HG02763 (cell line): Measurements from ENCODE around the gene PDZD4.
"Not testable (repeated sequence)": the region's sequence is repeated elsewhere in the genome, so short reads cannot be mapped to it uniquely, and the experiment has no call there.

Experiments used
- ATAC-seq: cut with Tn5 transposase; IDR thresholded peaks from one replicate; pipeline ENCODE4 v1.9.1; 2021; ENCODE audit warnings: mild to moderate bottlenecking, moderate library complexity; ENCODE audit not compliant: unreplicated experiment

Gene PDZD4

DNA sequence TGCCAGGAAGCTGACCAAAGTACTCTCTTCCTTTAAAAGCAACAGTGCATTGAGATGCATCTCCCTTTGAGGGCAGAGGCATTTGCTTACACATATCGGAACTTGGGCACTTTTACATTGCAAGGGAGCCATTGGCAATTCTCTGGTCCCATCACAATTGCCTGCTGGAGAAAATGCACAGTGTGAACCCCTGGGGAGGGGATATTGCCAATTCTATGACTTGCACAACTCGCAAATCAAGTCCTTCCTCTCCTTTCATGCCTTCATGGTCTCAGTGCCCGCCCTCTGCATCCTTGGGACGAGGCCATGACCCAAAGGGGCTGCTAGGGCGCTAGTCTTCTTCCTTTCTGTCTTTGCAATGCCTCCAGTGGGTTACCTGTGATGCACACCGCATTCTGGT lies 14.9 kb upstream of the PDZD4 start:
- no peak for ATAC-seq

DNA sequence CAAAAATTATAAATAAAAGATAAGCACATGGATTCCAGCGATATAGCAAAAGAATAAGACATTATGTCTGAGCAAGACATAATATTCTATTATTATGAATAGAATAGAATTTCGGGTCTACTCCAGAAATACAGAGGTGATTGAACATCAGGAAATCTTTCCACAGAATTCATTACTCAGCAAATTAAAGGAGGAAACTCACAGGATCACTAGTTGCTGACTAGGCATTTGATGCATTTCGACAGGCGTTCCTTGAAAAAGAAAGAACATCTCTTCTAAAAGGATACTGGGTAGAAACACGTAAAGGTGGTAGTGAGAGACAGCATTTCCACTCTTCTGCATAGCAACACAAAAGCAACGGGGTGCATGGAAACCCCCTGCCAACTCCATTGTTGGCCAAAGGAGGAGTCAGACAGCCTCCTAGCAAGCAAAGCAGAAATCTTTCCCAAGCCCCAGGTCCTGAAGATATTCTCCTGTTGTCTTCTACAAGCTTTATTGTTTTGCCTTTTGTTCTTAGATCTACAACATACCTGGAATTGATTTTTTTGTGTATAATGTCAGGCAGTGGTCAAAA lies 14.3 kb upstream of the PDZD4 start:
- ATAC-seq, result no peak

DNA sequence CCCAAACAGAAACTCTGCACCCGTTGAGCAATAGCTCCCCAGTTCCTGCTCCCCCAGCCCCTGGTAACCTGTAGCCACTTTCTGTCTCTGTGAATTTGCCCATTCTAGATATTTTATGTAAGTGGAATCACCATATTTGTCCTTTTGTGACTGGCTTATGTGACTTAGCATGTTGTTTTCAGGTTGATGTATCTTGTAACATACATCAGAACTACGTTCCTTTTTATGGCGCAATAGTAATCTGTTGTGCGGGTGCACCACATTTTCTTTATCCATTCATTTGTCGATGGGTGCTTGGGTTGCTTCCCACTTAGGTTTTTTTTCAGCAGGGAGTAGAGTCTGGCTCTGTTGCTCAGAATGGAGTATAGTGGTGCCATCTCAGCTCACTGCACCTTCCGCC lies 6.6 kb upstream of the PDZD4 start:
- no peak for ATAC-seq

DNA sequence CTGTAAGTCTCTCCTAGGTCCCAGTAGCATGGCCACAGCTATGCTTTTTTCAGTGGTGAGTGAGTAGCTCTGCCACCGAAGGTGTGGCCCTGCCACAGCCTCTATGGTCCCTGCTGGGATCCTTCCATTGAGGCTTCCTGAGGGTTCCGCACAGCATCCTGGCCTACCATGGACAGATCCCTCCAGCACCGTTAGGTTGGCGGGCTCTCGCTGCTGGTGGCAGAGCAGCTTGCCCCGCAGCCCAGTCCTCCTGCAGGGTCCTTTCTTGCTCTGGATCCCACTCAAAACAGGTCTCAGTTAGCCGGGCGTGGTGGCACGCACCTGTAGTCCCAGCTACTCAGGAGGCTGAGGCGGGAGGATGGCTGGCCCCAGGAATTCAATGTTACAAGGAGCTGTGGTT lies 2.4 kb upstream of the PDZD4 start:
- ATAC-seq, result no peak

DNA sequence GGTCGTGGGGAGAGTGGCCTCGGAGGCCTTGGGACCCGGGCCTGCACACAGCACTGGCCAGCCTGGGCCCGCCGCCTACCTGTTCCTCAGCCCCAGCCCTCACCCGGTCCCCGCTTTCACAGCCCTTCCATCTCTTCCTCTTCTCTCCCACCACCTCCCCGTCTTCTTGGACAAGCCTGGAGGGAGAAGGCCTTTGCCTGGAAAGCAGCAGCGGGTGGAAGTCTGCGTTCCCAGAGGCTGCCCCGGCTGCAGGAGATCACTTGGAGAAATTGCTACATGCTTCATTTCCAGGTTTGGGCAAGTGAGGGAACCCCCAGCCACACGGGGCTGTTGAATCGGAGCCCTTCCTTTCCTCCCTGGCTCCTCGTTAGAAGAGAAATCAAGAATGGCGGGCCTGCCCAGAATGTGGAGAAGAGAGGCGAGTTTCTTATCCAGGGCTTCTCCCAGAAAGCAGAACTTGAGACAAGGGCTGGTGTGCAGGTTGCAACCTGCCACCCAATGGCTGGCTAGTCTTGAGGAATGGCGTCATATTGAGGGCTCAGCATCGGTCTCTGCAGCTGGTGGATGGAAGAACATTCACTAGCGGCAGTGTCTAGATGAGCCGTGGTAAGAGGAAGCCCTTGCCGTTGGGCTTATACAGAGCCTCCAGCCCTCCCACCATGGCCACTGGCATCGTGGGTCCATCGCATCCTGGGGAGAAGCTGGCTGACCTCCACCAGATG lies 1.2 kb upstream of the PDZD4 start:
- ATAC-seq, result no peak

DNA sequence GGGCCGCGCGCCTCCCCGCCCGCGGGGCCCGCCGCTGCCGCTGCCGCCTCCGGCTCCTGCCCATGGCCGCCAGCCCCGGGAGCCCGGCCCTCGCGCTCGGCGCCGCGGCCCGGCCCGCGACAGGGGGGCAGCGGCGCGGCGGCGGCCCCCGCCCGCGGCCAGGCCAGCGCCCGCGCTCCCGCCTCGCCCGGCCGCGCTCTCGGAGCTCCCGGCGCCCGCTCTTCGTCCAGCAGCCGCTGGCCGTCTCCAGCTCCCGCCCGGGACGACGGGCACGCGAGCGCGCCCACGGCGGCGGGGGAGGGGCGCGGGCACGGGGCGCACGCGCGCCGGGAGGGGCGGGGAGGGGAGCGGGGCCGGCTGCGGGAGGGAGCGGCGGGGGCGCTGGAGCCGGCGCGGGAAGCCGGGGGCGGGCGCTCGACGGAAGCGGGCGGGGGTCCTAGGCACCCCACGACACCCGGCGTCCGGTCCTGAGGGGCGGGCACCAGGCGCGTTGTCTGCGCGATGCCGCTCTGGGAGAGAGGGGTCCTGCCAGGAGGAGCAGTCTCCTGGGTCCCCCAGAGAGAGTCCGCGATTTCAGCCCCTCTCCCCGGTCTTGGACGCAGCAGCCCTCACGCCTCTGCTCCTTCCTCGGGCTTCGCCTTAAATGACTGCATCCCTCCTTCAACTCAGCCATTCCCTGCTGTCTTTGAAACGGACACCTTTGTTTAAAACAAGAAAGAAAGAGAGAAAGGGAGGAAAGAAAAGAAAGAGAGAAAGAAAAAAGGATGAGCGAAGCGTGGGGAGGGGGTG lies 490 bp upstream of the PDZD4 start:
- no peak for ATAC-seq

DNA sequence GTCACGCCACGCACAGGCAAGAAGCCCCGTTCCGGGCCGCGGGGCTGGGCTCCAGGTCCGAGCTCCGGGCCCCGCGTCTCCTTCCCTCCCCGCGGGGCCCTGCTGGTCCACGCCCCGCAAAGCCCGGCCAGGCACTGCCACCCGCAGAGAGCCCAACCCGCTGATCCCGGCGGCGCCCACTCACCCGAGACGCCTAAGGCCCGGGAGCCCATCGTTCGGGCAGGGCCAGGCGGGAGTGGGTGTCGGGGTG lies 870 bp downstream of the PDZD4 start:
- no peak for ATAC-seq

DNA sequence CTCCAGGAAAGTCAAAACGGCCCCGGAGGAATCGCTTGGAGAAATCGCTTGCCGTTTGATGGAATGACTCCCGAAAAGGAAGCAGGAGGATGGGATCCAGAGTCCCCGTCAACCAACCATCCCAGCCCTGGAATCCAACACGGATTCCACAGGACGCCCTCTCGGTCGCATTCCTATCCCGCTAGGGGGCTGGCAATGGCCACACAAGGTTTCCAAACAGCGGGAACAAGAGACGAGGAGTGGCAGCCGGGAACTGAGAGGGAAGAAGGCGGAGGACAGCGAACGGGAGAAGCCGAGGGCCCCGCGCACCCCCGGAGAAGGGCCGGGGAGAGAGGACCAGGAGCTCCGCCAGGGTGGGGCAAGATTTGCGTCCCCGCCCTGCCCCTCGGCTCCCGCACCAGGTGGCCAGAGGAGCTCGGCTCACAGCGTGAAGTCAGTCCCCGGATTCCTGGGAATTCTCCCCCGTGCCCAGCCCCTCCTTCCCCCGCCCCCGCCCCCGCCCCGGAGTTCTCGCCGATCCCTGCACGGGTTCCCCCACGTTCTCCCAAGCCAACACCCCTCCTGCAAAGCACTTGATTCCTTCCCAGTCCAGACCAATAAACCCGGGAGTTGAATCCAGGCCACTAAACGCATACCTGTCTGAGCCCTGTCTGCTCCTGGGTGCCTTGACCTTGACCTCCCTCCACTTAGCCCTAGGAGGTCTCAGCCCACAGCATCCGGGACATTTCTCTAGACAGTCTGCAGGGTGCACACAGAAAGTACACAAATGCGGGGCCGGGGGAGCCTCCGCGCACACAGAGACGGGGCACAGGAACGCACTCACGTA lies 1.4 kb downstream of the PDZD4 start:
- ATAC-seq, result no peak

DNA sequence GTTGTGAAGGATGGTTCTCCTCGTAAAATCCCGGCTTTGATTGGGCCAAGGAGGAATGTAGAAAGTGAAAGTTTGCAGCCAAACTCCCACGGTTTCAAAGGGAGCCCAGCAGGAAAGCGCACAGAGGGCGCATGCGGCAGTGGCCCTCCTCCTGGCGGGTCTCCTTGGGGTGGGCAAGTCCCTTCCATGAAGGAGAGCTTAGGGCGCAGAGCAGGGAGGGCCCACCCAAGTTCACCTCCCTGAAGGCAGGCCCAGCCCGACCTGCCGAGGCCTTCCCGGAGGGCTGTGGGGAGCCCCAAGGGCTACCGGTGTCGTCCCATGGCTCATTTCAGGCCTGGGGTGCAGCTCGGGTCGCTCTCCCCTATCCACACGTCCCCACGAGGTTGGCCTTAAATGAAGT lies 2.0 kb downstream of the PDZD4 start:
- no peak for ATAC-seq

DNA sequence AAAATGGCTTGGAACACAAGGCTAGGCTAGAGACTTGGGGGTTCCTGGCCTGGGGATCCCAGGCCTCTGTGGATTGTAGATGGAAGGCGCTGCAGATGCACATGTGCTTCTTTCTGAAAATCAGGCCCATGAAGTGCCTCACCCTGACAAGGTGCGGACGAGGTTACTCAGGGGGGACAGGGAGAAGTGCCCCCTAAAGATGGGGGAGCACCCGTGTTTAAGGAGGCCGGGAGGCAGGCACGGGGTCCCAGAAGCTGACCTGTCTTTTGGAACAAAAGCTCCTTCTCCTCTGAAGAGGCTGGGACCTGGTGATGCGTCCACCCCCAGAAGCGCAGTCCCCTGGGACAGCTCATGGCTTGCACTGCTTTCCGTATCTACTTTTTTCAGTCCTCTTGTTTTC lies 2.4 kb downstream of the PDZD4 start:
- no peak for ATAC-seq

DNA sequence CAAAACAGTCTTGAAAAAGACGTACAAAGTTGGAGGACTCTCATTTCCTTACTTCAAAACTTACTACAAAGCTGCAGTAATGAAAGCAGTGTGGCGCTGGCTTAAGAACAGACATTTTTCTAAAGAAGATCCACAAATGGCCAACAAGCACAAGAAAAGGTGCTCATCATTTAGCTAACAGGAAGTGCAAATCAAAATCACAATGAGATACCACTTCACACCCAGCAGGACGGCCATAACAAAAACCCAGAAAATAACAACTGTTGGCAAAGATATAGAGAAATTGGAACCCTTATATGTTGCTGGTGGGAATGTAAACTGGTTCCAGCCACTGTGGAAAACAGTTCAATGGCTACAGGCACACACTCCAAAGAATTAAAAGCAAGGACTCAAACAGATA lies 3.3 kb downstream of the PDZD4 start:
- ATAC-seq, result no peak

DNA sequence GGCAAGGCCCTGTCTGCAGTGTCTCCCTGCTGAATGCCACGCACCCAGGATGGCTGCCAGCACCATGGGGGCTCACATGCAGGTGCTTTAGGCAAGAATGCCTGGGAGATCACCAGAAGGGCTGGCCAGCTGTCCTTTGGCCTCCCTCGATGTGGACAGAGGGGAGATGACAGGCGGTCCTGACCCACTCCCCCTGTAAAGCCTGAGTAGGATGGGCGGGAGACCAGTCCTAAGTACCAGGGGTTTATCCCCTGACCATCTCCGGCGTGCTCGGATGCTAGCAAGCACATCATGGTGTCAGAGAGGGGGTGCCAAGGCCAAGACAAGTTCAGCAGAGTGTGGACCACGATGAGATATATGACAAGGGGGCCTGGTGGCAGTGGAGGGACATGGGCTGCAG lies 5.3 kb downstream of the PDZD4 start:
- ATAC-seq, result no peak

DNA sequence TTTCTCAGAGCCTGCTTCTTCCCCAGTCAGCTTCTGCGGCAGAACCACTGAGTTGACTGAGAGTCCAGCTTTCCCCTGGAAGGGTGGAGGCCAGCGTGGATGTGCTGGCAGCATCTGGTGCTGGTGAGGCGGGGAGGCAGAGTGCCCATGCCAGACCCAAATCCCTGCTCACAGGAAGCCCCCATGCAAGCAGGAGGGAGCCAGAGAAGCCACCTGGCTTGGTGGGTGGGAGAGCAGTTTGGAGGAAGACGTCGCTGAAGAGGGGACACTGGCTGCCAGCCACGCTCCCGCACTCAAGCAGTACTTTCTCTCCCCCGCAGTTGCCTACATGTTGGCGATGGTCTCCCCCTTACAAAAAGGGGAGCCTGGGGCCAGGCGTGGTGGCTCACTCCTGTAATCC lies 6.0 kb downstream of the PDZD4 start:
- ATAC-seq, result no peak

DNA sequence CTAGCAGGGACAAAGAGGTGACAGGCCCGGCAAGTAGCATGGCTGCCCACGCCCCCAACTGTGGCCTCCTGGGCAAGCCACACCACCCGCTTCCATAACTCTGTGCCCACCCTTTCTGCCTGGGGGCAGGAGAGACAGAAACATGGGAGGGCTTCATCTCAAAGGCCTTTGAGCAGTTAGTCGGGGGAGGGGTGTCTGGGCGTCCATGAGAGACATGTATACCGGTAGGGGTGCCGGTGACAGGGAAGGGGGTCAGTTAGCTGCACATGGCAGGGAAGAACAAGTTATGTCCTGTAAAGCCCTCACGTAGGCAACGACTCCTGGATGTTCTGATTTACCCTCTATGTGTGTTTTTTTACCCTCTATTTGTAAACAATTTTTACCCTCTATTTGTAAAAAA lies 9.3 kb downstream of the PDZD4 start:
- no peak for ATAC-seq

DNA sequence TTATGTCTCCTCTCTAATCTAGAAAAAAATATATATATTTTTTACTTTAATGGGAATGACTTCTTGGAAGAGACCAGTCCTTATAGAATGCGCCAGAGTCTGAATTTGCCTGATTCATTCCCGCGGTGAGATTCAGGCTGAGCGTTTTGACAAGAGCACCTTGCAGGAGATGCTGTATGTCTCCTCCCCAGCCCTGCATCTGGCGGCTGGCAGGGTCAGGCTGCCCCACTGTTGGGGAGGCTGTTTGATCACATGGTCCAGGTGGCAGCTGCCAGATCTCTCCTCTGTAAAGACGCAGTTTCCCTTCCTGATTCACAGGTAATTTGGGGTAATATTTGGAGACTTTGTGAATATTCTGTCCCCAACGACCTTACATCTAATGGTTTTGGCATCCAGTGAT lies 9.7 kb downstream of the PDZD4 start:
- ATAC-seq, result no peak

DNA sequence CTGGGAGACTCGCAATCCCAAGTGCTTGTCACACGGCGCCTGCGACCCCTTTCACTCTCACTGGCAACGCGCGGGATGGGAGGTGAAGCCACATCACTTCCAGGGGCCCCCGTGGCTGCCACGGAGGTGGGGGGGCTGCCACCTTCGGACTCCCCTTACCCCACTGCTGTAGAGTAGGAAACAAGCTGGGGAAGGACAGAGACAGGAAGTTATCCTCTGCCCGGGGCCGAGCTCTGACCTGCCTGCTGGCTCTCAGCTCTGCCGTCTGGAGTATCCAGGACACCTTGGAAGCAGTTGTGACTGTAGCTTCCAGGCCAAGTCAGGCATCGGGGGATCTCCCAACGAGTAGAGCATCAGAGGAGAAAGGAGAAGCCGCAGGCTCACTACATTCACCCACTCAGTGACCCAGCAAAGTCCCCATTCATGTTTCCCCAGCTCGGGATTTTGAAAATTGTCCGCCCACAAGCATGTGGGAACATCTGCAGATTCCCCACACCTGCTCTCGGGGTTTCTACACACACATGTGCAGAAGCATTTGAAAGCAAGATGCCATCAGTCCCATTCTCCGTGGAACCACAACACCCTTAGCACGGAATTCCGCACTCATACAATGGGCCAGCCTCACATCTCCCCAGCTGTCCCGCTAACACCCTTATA lies 10.8 kb downstream of the PDZD4 start:
- ATAC-seq, result no peak

DNA sequence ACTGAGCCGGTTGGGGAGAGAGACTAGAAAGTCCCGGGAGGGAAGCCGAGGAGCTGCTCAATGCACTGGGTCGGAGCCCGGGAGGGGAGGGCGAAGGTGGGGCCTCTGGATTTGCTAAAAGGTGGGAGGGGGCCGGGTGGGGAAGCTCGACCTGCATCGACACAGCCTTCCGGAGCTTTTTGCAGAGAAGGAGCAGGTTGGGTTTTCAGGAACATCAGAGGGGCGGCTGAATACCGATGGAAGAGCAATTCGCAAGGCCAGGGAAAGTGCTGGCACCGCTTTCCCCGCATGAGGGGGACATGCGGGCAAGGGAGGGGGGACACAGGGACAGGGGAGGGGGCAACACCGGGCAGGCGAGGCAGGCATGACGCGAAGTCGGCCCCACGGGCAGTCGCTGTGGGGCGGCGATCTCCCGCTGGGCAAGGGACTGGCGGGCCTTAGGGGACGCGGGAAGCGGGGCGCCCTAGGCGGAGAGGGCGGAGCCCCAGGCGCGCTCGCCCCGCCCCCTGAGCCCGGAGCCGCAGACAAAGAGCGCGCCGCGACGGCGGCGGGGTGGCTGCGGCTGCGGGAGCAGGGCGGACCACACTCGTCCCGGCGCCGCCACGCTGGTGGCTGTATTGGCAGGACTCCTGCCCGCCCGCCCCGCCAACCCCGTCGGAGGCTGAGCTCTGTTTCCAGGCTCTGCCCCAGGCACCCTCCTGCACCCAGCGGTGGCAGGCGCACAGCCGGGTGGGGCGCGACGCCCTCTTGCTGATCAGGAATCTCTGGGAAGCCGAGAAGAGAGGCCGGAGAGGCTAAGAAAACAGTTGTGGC lies 11.6 kb downstream of the PDZD4 start:
- no peak for ATAC-seq

DNA sequence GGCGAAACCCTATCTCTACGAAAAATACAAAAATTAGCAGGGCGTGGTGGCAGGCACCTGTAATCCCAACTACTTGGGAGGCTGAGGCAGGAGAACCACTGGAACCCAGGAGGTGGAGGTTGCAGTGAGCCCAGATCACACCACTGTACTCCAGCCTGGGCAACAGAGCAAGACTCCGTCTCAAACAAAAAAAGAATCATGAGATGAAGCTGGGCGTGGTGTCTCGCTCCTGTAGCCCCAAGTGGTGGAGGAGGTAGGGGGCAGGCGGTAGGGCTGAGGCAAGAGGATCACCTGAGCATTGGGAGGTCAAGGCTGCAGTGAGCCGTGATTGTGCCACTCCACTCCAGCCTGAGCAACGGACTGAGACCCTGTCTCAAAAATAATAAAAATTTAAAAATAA lies 12.3 kb downstream of the PDZD4 start:
- ATAC-seq, result not testable (repeated sequence)

DNA sequence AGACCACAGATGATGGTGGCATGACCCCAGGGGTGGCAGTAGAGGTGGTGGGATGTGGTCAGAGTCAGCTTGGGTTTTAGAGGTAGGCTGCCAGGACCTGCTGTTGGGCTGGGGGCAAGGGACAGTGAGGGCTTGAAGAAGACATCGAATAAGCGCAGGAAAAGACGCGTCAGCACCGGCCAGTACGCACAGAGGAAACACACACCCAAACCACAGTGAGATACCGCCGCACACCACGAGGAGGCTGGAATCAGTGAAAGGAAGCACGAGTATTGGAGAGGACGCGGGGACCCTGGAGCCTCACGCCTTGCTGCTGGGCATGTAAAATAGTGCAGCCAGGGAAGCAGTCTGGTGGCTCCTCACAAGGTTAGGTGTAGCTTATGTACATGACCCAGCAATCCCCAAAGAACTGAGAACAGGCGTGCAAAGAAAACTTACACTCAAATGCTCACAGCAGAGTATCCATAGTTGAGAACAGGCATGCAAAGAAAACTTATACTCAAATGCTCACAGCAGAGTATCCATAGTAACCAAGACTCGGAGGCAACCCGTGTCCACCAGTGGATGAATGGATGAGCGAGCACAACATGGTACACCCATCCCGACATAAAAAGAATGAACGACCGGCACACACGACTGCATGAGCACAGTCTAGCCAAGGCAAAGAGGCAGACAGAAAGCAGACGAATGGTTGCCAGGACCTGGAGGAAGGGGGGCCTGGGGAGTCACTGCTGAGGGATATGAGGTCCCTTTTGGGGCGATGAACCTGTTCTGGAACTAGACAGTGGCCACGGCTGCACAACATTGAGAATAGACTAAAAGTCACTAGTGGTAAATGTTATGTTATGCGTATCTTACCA lies 13.3 kb downstream of the PDZD4 start:
- no peak for ATAC-seq
